CD4-positive, alpha-beta T cell treated with Interleukin-17A for 1 hour (primary cell): ENCODE measurements around the gene ACTR3C.

ENCODE experiments used
- DNase-seq: peaks from one replicate; pipeline ENCODE4 v3.0.0-alpha.2; 2020

ACTR3C gene

DNA sequence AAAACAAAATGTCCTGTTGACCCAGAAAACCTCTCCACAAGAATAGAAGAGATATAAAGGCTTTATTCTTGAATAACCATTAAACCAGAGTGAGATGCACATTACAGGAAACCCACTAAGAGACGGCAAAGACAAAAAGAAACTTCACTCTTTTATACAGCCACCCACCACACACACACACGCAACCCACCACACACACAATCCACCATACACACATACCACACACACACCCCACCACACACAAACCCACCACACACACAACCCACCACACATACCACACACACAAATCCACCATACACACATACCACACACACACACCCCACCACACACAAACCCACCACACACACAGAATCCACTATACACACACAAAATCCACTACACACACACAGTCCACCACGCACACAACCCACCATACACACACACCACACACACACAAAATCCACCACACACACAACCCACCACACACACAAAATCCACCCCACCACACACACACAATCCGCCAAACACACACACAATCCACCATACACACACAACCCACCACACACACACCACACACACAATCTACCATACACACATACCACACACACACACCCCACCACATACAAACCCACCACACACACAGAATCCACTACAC is 35.8 kb upstream of the ACTR3C start:
- peak; percentile 44 for DNase-seq

DNA sequence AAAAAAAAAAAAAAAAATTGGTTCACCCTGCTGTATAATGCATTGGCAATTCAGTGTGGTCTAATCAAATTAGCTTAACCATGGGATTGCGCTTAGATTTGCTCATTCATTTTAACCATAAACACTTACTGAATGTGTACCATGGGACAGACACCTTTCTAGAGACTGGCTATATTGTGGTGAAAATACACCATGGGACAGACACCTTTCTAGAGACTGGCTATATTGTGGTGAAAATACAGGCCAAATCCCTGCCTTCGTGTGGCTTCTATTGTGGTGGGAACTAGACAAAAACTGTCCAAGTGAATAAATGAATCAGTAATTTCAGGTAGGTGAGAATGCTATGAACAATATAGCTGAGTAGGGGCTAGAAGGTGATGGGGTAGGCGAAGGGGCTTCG is 35.1 kb upstream of the ACTR3C start:
- no peak for DNase-seq

DNA sequence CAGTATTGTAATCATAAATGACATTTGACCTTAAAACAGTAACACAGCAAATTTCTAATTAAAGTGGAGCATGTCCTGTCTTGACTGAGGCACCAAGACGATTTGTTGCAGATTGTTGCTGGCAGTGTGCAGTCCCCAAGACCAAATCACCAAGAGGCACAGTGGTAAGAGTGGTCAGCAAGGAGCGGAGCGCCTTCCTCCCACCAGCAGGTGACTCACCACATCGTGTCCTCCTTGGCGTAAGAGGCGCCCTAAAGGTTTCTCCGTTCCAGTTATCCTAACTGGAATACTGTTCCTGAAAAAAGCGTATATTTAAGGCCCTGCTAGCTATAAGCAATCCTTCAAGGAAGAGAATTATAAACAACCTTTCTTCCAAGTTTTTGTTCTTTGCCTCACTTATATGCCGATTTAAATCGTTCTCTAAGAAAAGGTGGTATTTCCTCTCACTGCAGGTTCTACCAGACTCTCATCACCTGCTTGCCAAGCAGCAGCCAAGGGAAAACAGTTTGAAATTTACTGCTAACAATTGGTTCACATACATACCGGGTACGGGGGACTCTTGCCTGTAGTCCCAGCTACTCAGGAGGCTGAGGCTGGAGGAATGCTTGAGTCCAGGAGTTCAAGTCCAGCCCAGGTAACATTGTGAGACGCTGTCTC is 34.6 kb upstream of the ACTR3C start:
- no peak for DNase-seq

DNA sequence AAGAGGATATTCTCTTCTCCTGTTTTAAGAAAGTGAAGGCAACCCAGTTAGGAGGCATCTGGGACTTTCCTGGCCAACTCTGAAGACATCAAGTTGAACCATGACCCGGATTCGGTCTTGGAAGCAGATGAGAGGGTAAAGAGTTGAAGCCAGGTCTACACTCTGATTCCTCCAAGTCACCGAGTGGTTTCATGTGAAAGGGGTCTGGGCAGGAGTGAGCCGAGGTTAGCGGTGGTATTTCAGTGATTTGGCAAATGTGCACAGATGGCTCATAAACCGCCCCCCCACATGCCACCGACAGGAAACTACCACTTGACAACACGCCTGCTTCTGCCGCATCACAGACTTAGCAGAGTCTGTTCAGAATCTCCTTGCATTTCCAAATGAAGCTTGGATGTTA is 33.9 kb upstream of the ACTR3C start:
- peak; percentile 79 for DNase-seq

DNA sequence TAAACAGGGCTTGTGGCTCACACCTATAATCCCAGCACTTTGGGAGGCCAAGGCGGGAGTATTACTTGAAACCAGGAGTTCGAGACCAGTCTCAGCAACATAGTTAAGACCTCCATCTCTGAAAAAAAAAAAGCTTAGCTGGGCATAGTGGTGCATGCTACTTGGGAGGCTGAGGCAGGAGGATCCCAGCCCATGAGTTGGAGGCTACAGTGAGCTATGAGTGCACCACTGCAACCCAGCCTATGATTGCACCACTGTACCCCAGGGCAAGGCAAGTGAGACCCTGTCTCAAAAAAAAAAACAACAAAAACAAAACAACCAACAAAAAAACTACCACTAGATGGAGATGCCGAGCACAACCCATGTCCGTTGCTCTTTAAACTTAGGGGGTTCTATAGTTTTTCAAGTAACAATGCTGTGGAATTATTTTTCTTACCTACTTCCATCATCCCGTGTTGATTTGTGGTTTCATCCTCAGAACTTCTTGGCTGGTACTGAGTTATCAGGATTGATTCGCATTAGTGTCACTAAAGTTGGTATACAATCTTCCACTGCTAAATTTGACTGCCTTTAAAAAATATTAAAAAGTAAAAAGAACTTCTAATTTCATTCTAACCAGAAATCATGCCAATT is 33.0 kb upstream of the ACTR3C start:
- peak; percentile 61 for DNase-seq

DNA sequence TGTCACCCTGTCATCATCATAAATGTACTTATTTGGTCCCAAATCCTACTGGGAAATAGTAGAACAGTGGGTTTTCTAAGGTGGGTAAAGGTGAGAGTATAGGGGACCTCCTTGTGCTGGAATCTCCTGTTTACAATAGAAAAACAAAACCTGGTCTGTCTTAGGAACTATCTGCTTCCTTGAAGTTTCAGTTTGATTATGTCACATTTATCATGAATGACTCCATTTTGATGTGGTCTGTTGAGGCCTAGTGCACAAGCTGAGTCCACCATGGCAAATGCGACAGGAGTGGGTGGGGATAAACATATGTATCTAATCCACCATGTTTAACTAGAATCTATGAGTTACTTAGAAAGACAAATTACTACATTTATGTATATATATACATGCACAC is 32.3 kb upstream of the ACTR3C start:
- DNase-seq = no peak

DNA sequence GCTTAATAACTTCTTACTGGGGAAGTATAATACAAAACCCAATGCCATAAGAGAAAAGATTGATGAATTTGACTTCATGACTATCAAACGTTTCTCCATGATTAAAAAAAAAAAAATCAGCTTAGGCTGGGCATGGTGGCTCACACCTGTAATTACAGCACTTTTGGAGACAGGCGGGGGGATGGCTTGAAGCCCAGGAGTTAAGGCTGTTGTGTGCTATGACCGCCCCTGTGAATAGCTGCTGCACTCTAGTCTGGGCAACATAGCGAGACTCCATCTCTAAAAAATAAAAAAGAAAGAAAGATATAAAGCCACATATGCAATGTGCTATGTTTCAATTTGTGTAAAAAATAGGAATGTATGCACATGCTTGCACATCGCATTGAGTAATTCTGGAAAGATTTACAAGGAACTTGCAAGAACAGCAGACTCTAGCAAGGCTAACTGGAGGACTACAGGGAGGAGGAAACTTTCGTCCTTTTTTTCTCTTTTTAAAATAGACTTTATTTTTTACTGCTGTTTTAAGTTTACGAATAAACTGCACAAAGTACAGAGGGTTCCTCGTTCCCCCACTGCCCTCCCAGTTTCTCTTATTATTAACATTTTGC is 28.3 kb upstream of the ACTR3C start:
- no peak for DNase-seq

DNA sequence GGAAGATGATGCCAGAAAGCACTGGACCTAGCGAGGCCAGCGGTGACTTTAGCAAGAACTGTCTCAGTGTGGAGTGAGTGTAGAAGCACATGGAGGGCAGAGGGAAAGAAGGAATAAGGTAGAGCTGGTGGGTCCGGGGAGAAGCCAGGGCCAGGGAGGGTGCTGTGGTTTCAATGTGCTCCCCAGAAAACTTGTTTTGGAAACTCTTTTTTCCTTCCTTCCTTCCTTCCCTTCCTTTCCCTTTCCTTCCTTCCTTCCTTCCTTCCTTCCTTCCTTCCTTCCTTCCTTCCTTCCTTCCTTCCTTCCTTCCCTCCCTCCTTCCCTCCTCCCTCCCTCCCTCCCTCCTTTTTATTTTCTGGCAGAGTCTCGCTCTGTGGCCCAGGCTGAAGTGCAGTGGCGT is 23.6 kb upstream of the ACTR3C start:
- no peak for DNase-seq

DNA sequence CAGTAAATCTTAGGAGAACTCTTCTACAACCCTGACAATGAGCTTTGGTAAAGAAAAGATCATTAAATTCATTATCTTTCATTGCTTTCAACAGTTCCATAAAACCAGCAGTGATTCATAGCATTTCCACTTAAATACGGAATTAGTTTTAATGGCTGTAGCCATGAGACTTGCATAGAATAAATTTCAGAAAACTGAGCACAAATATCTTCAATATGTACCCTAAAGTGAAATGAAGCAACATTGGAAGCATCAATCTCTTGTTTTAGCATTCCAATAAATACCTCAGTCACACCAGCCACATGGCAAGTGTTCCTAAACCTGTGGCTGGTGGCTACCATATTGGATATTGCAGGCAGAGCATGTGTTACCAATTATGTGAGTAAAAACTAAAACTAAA is 21.7 kb upstream of the ACTR3C start:
- no peak for DNase-seq

DNA sequence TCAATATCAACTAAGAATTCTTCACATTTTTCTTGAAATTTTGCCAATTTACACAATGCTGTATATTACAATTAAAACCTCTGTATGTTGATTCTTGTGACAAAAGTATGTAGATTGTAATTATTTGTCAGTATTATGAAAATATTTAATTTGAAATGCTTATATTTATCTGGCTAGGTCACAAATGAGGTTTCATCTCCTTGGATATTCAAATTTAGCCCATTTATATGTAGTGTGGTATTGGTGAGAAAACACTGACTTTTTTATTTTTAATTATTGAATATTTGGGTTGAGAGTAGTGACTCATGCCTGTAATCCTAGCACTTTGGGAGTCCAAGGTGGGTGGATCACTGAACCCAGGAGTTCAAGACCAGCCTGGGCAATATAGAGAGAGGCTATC is 21.0 kb upstream of the ACTR3C start:
- no peak for DNase-seq

DNA sequence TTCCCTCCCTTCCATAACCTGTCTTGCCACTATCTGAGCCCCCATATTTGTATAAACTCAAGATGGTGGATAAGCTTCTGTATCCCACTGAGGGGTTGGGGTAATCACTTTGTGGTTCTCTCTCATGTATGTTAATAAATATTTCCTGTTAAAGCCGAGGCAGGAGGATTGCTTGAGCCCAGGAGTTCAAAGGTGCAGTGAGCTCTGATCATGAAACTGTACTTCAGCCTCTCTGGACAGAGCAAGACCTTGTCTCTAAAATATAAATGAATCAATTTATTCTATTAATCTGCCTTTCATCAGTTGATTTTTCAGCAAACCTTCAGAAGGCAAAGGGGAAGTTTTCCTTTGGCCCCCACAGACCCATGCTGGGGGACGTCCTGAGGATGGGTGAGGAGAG is 19.9 kb upstream of the ACTR3C start:
- no peak for DNase-seq

DNA sequence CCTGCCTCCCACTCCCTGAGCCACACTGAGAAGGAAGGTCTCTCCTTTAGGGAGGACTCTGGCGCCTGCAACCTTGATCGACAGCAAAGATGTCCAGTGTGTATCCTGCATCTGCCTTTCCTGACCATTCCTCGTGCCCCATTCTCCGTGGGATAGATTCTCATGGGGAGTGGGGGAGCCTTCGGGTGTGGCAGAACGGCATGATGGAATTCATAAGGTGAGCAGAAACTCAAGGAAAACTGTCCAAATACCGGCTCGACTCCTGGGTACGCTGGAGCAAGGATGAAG is 18.7 kb upstream of the ACTR3C start:
- DNase-seq = no peak

DNA sequence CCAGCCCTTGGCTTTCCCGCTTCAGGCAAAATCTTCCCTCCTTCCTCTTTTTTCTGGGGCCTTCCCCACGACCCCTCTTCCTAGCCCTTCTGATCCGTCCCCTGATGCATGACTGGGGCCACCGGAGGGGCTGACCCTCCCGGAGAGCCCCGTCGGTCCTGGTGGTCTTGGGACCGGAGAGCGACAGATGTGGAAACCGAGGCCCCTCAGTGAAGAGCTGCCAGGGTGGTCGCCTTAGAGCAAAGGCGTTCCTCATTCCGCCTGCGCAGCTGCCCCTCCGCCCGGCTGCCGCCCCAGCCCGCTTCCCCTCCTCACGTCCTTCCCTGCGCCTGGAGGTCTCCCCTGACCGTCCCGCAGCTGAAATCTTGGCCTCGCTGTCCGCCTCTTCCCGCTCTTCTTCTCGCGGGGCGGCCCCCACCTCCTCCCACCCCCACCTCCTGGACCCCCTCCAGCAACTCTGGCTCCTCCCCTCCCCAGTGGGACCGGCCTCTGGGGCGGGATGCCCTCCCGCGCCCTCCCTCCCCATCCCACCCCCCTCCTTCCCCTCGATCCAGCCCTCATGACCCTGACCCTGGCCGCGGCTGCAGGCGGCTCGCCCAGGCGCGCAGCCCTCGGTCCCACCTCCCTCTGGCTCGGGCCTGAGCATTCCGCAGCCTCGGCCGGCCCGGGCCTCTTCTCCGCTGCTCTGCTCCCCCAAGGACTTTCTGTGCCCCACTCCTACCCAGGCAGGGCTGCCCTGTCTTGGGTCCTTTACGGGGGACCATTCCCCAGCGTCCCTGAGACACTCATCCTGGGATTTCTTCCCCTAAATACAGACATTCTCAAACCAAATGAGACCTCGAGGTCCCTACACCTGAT is 18.1 kb upstream of the ACTR3C start, which contains the start of gene RARRES2:
Gene RARRES2, minus strand, starts transcription at position 367 of the 858 bp plus-strand sequence. CDS start 1,020 bp downstream, outside the sequence.
- DNase-seq = no peak

DNA sequence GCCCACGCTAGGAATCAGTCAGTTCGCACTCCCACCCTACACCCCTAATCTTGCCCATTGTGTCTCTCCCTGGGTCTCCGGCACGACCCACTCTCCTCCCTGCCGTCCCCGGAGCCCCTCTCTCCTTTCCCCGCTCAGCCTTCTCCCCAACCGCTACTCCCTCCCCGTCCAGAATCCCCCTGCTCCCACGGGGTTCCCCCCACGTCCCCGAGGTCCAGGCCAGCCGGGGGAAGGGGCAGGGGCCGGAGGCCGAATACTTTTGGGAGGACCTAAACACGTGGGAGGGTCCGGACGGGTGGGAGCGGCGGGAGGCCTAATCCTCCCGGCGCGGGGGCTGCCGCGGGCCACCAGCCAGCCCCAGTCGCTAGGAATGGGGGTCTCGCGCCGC is 17.5 kb upstream of the ACTR3C start:
- no peak for DNase-seq

DNA sequence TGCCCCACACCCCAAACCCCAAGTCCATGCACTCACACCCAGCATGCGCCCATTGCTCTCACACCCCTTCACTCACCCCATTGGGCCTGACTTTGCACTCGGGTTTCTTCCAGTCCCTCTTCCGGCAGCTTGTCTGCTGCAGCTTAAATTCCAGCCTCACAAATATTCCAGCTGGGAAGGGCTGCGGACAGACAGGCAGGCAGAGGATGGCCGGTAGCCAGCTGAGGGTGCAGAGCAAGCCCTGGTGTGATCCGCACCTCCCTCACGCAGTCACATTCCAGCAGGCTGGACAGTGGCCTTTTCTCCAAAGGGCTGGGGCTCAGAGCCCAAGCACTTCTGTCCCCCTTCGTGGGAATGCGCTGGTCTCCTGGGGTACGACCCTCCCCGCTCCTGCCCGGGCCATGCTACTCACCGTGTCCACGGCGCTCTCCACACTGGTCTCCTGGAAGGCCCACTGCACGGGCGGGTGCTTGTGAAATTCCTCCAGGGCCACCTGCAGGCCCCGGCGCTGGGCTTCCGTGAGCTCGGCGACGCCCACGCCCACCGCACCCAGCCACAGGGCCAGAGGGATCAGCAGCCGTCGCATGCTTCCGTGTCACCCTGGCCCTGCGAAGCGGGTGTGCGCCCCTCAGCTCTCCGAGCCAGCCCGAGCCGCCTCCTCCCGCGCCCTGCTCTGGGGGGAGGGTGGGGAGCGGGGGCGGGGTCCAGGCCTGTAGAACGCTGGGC is 16.8 kb upstream of the ACTR3C start:
- no peak for DNase-seq

DNA sequence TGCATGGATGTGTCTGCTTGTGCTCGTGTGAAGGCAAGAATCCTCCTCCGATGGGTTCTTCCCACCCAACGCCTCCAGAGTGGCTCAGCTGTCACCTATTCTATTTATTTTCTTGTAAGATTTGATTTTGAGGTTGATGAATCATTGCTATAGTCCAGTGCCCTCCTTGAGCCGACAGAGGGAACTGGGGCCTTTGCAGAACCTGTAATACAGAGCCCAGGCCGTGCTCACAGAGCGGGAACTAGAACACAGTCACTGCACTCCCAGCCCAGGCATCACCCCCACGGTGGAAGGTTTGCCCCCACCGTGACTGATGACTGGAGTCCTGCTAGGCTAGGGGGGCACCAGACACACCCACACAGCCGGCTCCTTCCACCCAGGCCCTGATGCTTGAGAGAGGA is 16.1 kb upstream of the ACTR3C start:
- DNase-seq = no peak

DNA sequence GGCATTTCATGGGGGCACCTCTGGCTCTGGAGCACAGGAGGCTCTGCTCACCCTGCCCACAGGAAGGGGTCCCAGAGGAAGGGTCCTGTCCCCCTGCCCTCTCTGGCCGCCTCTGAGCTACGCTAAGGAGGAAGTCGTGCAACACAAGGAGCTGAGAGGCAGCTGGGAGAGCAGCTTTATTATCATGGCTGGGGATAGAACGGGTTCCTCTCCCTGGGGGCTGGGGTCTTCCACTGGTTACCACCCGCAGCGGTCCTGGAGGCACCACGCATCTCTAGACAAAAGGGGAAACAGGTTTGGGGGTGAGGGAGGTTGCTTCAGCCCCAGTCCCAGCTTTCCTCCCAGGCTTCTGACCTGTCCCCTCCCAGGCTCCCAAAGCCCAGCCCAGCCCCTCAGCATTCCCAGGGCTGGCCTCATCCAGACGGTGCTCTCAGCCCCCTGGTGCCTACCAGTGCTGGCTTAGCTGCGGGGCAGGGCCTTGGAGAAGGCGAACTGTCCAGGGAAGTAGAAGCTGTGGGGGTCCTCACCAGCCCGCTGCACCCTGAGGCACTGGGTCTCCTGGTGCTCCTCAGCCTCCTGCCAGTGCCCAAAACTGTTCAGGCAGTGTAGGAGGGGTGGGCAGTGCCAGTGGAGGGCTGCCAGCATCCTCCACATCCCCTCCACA is 15.0 kb upstream of the ACTR3C start:
- no peak for DNase-seq

DNA sequence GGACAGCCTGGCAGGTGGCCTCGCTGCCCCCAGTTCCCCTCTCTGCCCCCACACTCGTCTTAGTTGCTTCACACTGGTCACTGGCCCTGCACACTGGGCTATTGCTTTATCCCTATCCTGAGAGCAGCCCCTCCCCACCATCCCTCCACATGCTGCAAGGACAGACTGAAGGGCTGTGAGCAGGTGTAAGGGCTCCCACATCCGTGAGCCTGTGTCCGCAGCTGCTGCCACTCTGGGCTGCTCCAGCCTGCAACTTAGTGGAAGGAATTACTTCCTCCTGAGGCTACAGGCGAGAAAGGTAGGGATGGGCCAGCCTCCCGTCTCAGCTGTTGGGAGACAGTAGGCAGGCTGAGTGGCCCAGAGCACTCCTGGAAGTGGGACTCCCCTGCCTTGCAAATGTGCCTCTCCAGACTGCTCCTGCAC is 14.3 kb upstream of the ACTR3C start:
- no peak for DNase-seq

DNA sequence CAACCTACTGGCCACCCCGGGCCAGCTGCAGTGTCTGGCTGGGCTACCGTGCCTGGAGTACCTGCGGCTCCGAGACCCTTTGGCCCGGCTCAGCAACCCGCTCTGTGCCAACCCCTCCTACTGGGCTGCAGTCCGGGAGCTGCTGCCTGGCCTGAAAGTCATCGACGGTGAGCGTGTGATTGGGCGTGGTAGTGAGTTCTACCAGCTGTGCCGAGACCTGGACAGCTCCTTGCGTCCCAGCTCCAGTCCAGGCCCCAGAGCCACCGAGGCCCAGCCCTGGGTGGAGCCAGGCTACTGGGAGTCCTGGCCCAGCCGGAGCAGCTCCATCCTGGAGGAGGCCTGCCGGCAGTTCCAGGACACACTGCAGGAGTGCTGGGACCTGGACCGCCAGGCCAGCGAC is 13.8 kb upstream of the ACTR3C start:
- DNase-seq = no peak

DNA sequence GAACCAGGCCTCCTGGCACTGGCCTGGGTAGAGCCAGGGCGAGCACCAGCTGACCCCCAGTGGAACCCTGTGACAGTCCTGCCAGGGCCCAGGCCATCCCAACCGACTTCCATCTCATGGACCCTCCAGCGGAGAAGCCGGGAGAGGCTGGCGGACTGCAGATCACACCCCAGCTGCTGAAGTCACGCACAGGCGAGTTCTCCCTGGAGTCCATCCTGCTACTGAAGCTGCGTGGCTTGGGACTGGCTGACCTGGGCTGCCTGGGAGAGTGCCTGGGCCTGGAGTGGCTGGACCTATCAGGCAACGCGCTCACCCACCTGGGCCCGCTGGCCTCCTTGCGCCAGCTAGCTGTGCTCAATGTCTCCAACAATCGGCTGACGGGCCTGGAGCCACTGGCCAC is 13.4 kb upstream of the ACTR3C start:
- DNase-seq = no peak

DNA sequence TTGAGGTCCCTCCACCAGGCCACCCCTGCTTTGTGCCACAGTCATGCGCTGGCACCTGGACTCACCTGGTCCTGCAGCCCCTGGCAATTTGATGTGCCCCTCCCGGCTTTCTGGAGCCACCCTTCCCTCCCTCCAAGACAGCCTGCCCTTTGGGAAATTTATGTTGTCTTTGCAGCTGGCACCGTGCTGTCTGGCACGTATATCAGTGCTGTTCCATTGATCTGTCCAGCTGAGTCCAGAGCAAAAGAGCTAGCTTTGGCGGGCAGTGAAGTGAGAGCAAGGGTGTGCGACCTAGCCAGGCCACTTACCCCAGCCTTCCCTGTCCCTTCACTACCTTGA is 12.4 kb upstream of the ACTR3C start:
- DNase-seq = no peak

DNA sequence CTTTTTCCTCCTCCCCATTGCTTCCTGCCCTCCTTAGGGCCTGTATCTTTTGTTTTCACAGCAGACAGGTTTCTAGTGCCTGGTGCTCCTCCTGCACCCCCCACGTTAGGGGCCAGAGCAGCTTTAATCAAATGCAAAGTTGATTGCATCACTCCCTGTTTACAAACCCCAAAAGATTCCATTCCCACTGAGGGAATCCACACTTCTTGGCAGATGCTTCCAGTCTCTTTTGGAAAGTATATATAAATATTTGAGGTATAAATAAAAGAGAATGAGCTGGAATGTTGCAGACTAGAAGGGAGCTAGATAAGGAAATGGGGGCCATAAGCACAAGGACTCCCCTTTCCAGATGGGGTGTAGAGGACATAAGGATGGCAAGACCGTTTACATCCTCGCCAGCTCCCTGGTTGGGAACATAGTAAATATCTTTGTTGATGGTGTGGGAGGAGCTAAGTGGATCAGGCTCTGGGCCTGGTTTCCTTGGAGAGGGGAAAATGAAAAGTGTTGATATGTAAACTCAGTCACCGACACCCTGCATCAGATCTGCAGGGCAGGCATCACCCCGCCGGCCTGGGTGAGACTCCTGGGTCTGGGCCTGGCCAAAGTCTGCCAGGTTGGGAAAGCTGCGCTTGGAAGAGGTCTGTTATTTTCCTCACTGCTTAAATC is 11.9 kb upstream of the ACTR3C start:
- DNase-seq = no peak
